HG03159 (cell line): ENCODE measurements around the gene PPM1B.
A peak's percentile ranks its signal among the peaks of the same experiment; 100 is the strongest.
"Not testable (repeated sequence)": the region's sequence is repeated elsewhere in the genome, so short reads cannot be mapped to it uniquely, and the experiment has no call there.

Experiments used
- ATAC-seq: cut with Tn5 transposase; IDR thresholded peaks from one replicate; pipeline ENCODE4 v1.9.1; 2021; ENCODE audit warnings: mild to moderate bottlenecking, moderate library complexity; ENCODE audit not compliant: unreplicated experiment

The PPM1B gene

GRCh38 chr2:44168681-44169154, at the start of gene PPM1B:
TSS of gene PPM1B (plus strand) at chr2:44168875. CDS start at chr2:44201200, 32,325 bp downstream.
- peak; percentile 65 for ATAC-seq

- ATAC-seq = no peak
These were observed 48.8 kb upstream of the PPM1B start for GRCh38 chr2:44119878-44120277.

- no peak for ATAC-seq
These were observed 48.2 kb upstream of the PPM1B start for GRCh38 chr2:44120428-44120827.

GRCh38 chr2:44121899-44122298, 46.8 kb upstream of the PPM1B start:
- no peak for ATAC-seq

GRCh38 chr2:44124500-44124899, 44.2 kb upstream of the PPM1B start:
- no peak for ATAC-seq

GRCh38 chr2:44126106-44126797, 42.4 kb upstream of the PPM1B start:
- no peak for ATAC-seq

GRCh38 chr2:44130441-44130840, 38.2 kb upstream of the PPM1B start:
- ATAC-seq = no peak

- no peak for ATAC-seq
These were observed 37.5 kb upstream of the PPM1B start for GRCh38 chr2:44131177-44131576.

GRCh38 chr2:44133602-44134001, 35.1 kb upstream of the PPM1B start:
- ATAC-seq = not testable (repeated sequence)

GRCh38 chr2:44134848-44135247, 33.8 kb upstream of the PPM1B start:
- ATAC-seq = no peak

GRCh38 chr2:44135296-44135695, 33.4 kb upstream of the PPM1B start:
- ATAC-seq = no peak

GRCh38 chr2:44135771-44136170, 32.9 kb upstream of the PPM1B start:
- no peak for ATAC-seq

- ATAC-seq = no peak
These were observed 32.4 kb upstream of the PPM1B start for GRCh38 chr2:44136252-44136651.

- ATAC-seq = no peak
These were observed 31.6 kb upstream of the PPM1B start for GRCh38 chr2:44137048-44137447.

- ATAC-seq = no peak
These were observed 30.7 kb upstream of the PPM1B start for GRCh38 chr2:44137872-44138551.

GRCh38 chr2:44139741-44140140, 28.9 kb upstream of the PPM1B start:
- no peak for ATAC-seq

GRCh38 chr2:44142306-44142705, 26.4 kb upstream of the PPM1B start:
- ATAC-seq = no peak

- no peak for ATAC-seq
These were observed 25.0 kb upstream of the PPM1B start for GRCh38 chr2:44143701-44144100.

- no peak for ATAC-seq
These were observed 19.7 kb upstream of the PPM1B start for GRCh38 chr2:44148999-44149398.

- ATAC-seq = no peak
These were observed 18.2 kb upstream of the PPM1B start for GRCh38 chr2:44150473-44150872.

- no peak for ATAC-seq
These were observed 15.6 kb upstream of the PPM1B start for GRCh38 chr2:44152865-44153669.
